ENCODE measurements around the gene GOLGA6L4.
"Not testable (repeated sequence)": the region's sequence is repeated elsewhere in the genome, so short reads cannot be mapped to it uniquely, and the experiment has no call there.

DNA sequence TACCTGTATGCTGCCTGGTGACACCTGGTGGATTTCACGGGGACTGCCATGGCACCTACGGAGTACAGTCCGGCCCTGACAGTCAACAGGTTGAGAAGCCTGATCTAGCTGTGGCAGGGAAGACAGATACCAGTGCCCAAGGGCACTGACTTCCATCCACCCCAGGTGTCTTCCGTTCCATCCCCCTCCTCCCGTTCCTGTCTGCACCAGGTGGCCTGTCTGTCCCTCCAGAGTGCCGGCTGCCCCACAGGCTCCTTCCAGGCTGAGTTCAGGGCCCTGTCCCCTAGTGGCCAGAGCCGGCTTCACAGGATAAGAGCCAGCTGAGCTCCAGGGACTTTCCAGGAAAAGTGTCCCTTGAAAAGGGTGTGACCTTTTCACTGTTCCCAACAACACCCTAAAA is 10.9 kb downstream of the GOLGA6L4 start:
- TF ChIP-seq BHLHE40 (IDR thresholded peaks at IDR 0.05; ENCODE audit: borderline replicate concordance); SP1 (IDR thresholded peaks at IDR 0.05); SUZ12 (IDR thresholded peaks at IDR 0.05); FOXM1 (IDR thresholded peaks at IDR 0.05; ENCODE audit: borderline replicate concordance); CTBP1 (IDR thresholded peaks at IDR 0.05; ENCODE audit: borderline replicate concordance); LEF1 (IDR thresholded peaks at IDR 0.05; ENCODE audit: borderline replicate concordance); FOXA1 (IDR thresholded peaks at IDR 0.05); NFRKB (IDR thresholded peaks at IDR 0.05); L3MBTL2 (conservative IDR thresholded peaks at IDR 0.05); ZNF384 (IDR thresholded peaks at IDR 0.05); TARDBP (IDR thresholded peaks at IDR 0.05): not testable (repeated sequence)
- TF ChIP-seq, protein P1, sequence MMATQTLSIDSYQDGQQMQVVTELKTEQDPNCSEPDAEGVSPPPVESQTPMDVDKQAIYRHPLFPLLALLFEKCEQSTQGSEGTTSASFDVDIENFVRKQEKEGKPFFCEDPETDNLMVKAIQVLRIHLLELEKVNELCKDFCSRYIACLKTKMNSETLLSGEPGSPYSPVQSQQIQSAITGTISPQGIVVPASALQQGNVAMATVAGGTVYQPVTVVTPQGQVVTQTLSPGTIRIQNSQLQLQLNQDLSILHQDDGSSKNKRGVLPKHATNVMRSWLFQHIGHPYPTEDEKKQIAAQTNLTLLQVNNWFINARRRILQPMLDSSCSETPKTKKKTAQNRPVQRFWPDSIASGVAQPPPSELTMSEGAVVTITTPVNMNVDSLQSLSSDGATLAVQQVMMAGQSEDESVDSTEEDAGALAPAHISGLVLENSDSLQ (IDR thresholded peaks at IDR 0.05) = not testable (repeated sequence)
